H1 (cell line): ENCODE data around the gene NR1D2. TPM values are rescaled to one million over a fixed set of nuclear protein-coding genes. Genes with fewer than 3 reads are reported as not detected.

Experiments used
- ASH2L ChIP-seq: fragments of 200-600, 300-600 bp; sonication (generic); IDR thresholded peaks from one replicate; pipeline ENCODE4 v1.7.1; 2017; ENCODE audit warnings: low read length
- ATF3 ChIP-seq: IDR thresholded peaks from 2 replicates; pipeline ENCODE4 v1.6.1; 2011; ENCODE audit warnings: low read depth, mild to moderate bottlenecking, low read length; ENCODE audit not compliant: insufficient read depth
- CBX5 ChIP-seq: fragments of 300-800, 300-1000 bp; sonication (generic); IDR thresholded peaks from 2 replicates; pipeline ENCODE4 v1.7.1; 2016; ENCODE audit warnings: antibody characterized with exemption, low read length, low read depth
- JUND ChIP-seq: IDR thresholded peaks from 2 replicates; pipeline ENCODE4 v1.6.1; 2011; ENCODE audit warnings: mild to moderate bottlenecking, improper control_type of control experiment, low read length
- TBP ChIP-seq: IDR thresholded peaks from 2 replicates; pipeline ENCODE4 v1.6.1; 2011; ENCODE audit warnings: low read depth, low read length, improper control_type of control experiment
- polyA plus RNA-seq, 7 experiments: library from polyadenylated mRNA; depleted of rRNA in 3 of 7; stranded (reverse) in 5 of 7; unstranded in 2 of 7; fragments of >200 nt in 5 of 7; fragments of 200-250 nt in 2 of 7; gene quantifications; 1 replicate in 5 of 7; 2 replicates in 1 of 7; 4 replicates in 1 of 7; pipeline versions ENCODE4 v1.2.1 to v1.2.3, GENCODE V29; 2011 to 2013; ENCODE audit warnings: missing spikeins in 2 of 7, mixed read lengths in 2 of 7
- total RNA-seq: library from RNA; stranded (reverse); fragmentation: NEBNext Ultra II Directional; extraction: Animal tissue kit (Norgen Biotek cat#: 25700); gene quantifications from 2 replicates; pipeline ENCODE4 v1.2.1, GENCODE V29; 2021

The NR1D2 gene
- total and polyA plus RNA-seq, 2 of the 8 experiments (the other 6 are each of a cell fraction or from before 2014, with no cell fraction given): 5.9 to 21.7 TPM

GRCh38 chr3:23956701-23957100, 11.6 kb downstream of the NR1D2 start (continued):
- TF ChIP-seq CBX5: no peak
- TF ChIP-seq TBP: no peak
- TF ChIP-seq JUND: no peak
- no peak for TF ChIP-seq ASH2L
- TF ChIP-seq ATF3: no peak
